ENCODE data around the gene TMA16.

The TMA16 gene

DNA sequence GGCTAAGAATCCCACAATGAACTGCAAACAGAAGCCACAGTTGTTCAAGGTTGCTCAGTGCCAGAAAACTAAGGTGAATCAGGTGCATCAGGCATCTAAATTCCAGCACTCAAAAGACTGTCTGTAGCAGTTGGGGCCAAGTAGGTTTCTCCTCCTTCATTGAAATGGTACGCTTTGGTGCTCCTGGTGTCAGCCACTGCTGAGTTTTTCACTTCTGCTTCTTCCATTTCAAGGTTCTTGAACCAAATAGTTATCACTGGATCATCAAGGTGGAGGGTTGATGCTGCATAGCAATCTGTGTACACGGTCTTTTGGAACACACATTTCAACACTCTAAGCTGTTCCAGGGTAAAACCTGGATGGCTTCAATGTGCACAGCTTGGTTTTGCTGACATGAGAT lies 74.4 kb downstream of the TMA16 start:
- no peak overlapping the region for H3K4me3 ChIP-seq (ENCODE audit: low read depth, low read length)
- TF ChIP-seq, protein P1, sequence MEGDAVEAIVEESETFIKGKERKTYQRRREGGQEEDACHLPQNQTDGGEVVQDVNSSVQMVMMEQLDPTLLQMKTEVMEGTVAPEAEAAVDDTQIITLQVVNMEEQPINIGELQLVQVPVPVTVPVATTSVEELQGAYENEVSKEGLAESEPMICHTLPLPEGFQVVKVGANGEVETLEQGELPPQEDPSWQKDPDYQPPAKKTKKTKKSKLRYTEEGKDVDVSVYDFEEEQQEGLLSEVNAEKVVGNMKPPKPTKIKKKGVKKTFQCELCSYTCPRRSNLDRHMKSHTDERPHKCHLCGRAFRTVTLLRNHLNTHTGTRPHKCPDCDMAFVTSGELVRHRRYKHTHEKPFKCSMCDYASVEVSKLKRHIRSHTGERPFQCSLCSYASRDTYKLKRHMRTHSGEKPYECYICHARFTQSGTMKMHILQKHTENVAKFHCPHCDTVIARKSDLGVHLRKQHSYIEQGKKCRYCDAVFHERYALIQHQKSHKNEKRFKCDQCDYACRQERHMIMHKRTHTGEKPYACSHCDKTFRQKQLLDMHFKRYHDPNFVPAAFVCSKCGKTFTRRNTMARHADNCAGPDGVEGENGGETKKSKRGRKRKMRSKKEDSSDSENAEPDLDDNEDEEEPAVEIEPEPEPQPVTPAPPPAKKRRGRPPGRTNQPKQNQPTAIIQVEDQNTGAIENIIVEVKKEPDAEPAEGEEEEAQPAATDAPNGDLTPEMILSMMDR (IDR thresholded peaks at IDR 0.05; ENCODE audit: borderline replicate concordance, insufficient read depth, low read depth, low read length), result no peak

Data from GM12875 (cell line).